Subcutaneous abdominal adipose tissue (tissue), 5 donors: Measurements from ENCODE around the gene SMO.
"Not testable (repeated sequence)": the region's sequence is repeated elsewhere in the genome, so short reads cannot be mapped to it uniquely, and the experiment has no call there.

Experiments
- H3K27ac ChIP-seq: one replicate; pipeline ENCODE4 v1.7.0; 2013; ENCODE audit warnings: low read depth, mild to moderate bottlenecking, inconsistent platforms, low read length, moderate library complexity
- H3K27me3 ChIP-seq, 5 donors: one replicate each; pipeline ENCODE4 v1.7.0; 2013; ENCODE audit warnings: low read length in 5 of 5, inconsistent platforms in 1 of 5; ENCODE audit not compliant: control insufficient read depth in 5 of 5, insufficient read depth in 4 of 5
- H3K36me3 ChIP-seq, 5 donors: one replicate each; pipeline ENCODE4 v1.7.0; 2013; ENCODE audit warnings: low read length in 5 of 5; ENCODE audit not compliant: control insufficient read depth in 5 of 5, insufficient read depth in 5 of 5
- H3K4me1 ChIP-seq, 5 donors: one replicate each; pipeline ENCODE4 v1.7.0; 2013; ENCODE audit warnings: low read length in 5 of 5, mild to moderate bottlenecking in 3 of 5, moderate library complexity in 1 of 5; ENCODE audit not compliant: control insufficient read depth in 5 of 5, insufficient read depth in 5 of 5
- H3K4me3 ChIP-seq, 5 donors: one replicate each; pipeline ENCODE4 v1.7.0; 2013; ENCODE audit warnings: low read length in 5 of 5, low read depth in 1 of 5
- H3K9ac ChIP-seq, 5 donors: one replicate each; pipeline ENCODE4 v1.7.0; 2013; ENCODE audit warnings: low read length in 5 of 5, mild to moderate bottlenecking in 4 of 5, moderate library complexity in 3 of 5
- H3K9me3 ChIP-seq, 5 donors: one replicate each; pipeline ENCODE4 v1.7.0; 2013; ENCODE audit warnings: low read length in 5 of 5; ENCODE audit not compliant: control insufficient read depth in 5 of 5
- donor health status: healthy.
- donor health status: healthy.
- donor health status: healthy.
- donor health status: healthy.
- donor health status: healthy.

Gene SMO

DNA sequence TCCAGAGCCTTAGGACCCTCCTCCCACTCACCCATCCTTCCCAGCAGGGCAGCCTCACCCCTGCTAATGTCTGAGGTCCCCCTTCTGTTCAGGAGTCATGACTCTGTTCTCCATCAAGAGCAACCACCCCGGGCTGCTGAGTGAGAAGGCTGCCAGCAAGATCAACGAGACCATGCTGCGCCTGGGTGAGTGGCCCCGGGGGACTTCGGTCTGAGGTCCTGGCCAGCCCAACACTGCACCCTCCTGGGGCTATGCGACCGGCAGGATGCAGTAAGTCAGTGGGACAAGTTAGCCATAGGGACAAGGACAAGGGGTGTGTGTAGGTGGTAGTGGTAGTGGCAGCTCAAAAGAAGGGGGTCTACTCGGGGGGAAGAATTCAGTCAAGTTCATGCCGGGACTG is 20.2 kb downstream of the SMO start:
- no peak overlapping the region for H3K27ac ChIP-seq
- H3K4me1 ChIP-seq, result no peaks in the 10 kb centered on the region
- H3K36me3 ChIP-seq, result peaks cover 0 to 44% (median 13%) of the 10 kb centered on the region in 5 donors
- H3K9me3 ChIP-seq, result no peaks in the 10 kb centered on the region
- no peaks in the 10 kb centered on the region for H3K27me3 ChIP-seq
- H3K9ac ChIP-seq, result no peak overlapping the region
- H3K4me3 ChIP-seq, result no peak overlapping the region

GRCh38 chr7:129209067-129209926 is 20.9 kb downstream of the SMO start:
- Histone ChIP-seq H3K27me3 (no peaks in the 10 kb centered on the region), H3K36me3 (peaks cover 0 to 44% (median 13%) of the 10 kb centered on the region in 5 donors), H3K9ac (no peak overlapping the region), H3K4me3 (no peak overlapping the region), H3K4me1 (no peaks in the 10 kb centered on the region), H3K27ac (no peak overlapping the region), H3K9me3 (no peaks in the 10 kb centered on the region)

DNA sequence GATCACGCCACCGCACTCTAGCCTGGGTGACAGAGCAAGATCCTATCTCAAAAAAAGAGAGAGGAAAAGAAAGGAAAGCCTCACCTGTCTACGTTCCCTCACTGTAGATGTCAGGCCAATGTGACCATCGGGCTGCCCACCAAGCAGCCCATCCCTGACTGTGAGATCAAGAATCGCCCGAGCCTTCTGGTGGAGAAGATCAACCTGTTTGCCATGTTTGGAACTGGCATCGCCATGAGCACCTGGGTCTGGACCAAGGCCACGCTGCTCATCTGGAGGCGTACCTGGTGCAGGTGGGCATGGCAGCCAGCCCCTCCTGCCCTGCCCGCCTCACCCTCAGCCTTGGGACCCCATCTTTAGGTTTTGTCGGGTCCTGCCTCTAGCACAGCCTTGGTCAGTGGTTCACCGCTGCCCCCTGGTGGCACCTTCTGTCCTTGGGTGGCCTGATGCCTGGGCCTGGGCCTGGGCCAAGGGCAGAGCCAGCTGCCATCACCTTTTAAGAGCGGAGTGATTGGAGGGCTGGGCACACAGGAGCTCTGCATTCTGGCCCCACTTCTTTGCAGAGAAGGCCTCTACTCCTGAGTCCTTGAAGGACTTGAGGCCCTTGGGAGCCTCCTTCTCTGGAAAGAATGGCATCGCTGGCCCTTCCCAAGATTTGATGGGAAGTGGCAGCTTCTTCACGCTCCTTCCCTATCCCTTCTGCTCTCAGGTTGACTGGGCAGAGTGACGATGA is 22.0 kb downstream of the SMO start:
- H3K9ac ChIP-seq, result no peak overlapping the region
- H3K9me3 ChIP-seq, result no peaks in the 10 kb centered on the region
- no peak overlapping the region for H3K4me3 ChIP-seq
- H3K27ac ChIP-seq, result no peak overlapping the region
- no peaks in the 10 kb centered on the region for H3K27me3 ChIP-seq
- H3K36me3 ChIP-seq, result peaks cover 0 to 43% (median 13%) of the 10 kb centered on the region in 5 donors
- H3K4me1 ChIP-seq, result no peaks in the 10 kb centered on the region

GRCh38 chr7:129210989-129211312 is 22.5 kb downstream of the SMO start:
- no peak overlapping the region for H3K9ac ChIP-seq
- H3K4me1 ChIP-seq, result no peaks in the 10 kb centered on the region
- no peak overlapping the region for H3K27ac ChIP-seq
- no peak overlapping the region for H3K4me3 ChIP-seq
- no peaks in the 10 kb centered on the region for H3K9me3 ChIP-seq
- H3K36me3 ChIP-seq, result peaks cover 0 to 38% (median 10%) of the 10 kb centered on the region in 5 donors
- no peaks in the 10 kb centered on the region for H3K27me3 ChIP-seq

DNA sequence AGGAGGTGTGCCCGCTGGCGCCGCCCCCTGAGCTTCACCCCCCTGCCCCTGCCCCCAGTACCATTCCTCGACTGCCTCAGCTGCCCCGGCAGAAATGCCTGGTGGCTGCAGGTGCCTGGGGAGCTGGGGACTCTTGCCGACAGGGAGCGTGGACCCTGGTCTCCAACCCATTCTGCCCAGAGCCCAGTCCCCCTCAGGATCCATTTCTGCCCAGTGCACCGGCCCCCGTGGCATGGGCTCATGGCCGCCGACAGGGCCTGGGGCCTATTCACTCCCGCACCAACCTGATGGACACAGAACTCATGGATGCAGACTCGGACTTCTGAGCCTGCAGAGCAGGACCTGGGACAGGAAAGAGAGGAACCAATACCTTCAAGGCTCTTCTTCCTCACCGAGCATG is 23.7 kb downstream of the SMO start:
- Histone ChIP-seq H3K36me3 (peaks cover 0 to 34% (median 5%) of the 10 kb centered on the region in 5 donors), H3K9me3 (no peaks in the 10 kb centered on the region), H3K27me3 (no peaks in the 10 kb centered on the region), H3K4me1 (no peaks in the 10 kb centered on the region), H3K4me3 (no peak overlapping the region), H3K9ac (no peak overlapping the region), H3K27ac (no peak overlapping the region)

DNA sequence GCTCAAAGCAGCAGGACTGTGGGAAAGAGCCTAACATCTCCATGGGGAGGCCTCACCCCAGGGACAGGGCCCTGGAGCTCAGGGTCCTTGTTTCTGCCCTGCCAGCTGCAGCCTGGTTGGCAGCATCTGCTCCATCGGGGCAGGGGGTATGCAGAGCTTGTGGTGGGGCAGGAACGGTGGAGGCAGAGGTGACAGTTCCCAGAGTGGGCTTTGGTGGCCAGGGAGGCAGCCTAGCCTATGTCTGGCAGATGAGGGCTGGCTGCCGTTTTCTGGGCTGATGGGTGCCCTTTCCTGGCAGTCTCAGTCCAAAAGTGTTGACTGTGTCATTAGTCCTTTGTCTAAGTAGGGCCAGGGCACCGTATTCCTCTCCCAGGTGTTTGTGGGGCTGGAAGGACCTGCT is 24.2 kb downstream of the SMO start:
- H3K4me1 ChIP-seq, result no peaks in the 10 kb centered on the region
- no peak overlapping the region for H3K4me3 ChIP-seq
- no peaks in the 10 kb centered on the region for H3K9me3 ChIP-seq
- no peak overlapping the region for H3K27ac ChIP-seq
- H3K27me3 ChIP-seq, result no peaks in the 10 kb centered on the region
- H3K9ac ChIP-seq, result no peak overlapping the region
- peaks cover 0 to 30% (median 5%) of the 10 kb centered on the region in 5 donors for H3K36me3 ChIP-seq

- Histone ChIP-seq H3K27me3 (no peaks in the 10 kb centered on the region), H3K9ac (no peak overlapping the region)
Observed at GRCh38 chr7:129213828-129214227, 25.4 kb downstream of the SMO start.

GRCh38 chr7:129215691-129216090 is 27.3 kb downstream of the SMO start:
- not testable (repeated sequence) for H3K27ac ChIP-seq, H3K9ac ChIP-seq, H3K27me3 ChIP-seq, H3K4me3 ChIP-seq, H3K4me1 ChIP-seq, H3K9me3 ChIP-seq
- H3K36me3 ChIP-seq, result peaks cover 0 to 18% (median 0%) of the 10 kb centered on the region in 5 donors

More at GRCh38 chr7:129213828-129214227, 25.4 kb downstream of the SMO start:
- Histone ChIP-seq H3K36me3 (peaks cover 0 to 27% (median 5%) of the 10 kb centered on the region in 5 donors), H3K4me1 (peaks cover 0 to 6% (median 3%) of the 10 kb centered on the region in 5 donors), H3K9me3 (no peaks in the 10 kb centered on the region), H3K4me3 (no peak overlapping the region), H3K27ac (no peak overlapping the region)

- not testable (repeated sequence) for H3K9ac ChIP-seq, H3K4me3 ChIP-seq, H3K4me1 ChIP-seq, H3K27ac ChIP-seq, H3K27me3 ChIP-seq, H3K9me3 ChIP-seq
- H3K36me3 ChIP-seq, result peaks cover 0 to 14% (median 0%) of the 10 kb centered on the region in 5 donors
Observed at GRCh38 chr7:129216101-129216715, 27.8 kb downstream of the SMO start.

DNA sequence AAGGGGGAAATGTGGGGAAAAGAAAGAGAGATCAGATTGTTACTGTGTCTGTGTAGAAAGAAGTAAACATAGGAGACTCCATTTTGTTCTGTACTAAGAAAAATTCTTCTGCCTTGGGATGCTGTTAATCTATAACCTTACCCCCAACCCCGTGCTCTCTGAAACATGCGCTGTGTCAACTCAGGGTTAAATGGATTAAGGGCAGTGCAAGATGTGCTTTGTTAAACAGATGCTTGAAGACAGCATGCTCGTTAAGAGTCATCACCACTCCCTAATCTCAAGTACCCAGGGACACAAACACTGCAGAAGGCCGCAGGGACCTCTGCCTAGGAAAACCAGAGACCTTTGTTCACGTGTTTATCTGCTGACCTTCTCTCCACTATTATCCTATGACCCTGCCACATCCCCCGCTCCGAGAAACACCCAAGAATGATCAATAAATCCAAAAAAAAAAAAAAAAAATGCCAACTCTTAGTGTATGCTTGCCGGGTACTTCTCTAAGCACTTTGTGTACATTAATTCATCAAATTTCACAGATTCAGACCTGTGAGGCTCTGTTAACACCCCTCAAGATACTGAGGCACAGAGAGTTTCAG is 28.5 kb downstream of the SMO start:
- H3K4me3 ChIP-seq, result not testable (repeated sequence)

More for the DNA sequence above, 28.5 kb downstream of the SMO start:
- H3K27ac ChIP-seq, H3K36me3 ChIP-seq, H3K27me3 ChIP-seq, H3K4me1 ChIP-seq, H3K9ac ChIP-seq, H3K9me3 ChIP-seq: not testable (repeated sequence)
